SU-DHL-6 (cell line): ENCODE results near the gene GPR22.

Experiments used
- H2AFZ ChIP-seq: fragments of 200-600 bp; sonication (generic); 2 replicates; pipeline ENCODE4 v1.6.1; 2014; ENCODE audit warnings: low read depth, mild to moderate bottlenecking, moderate library complexity, mixed read lengths, antibody characterized with exemption, low read length; ENCODE audit not compliant: severe bottlenecking
- H3F3A ChIP-seq: fragments of 200-600 bp; shearing (Covaris generic); 2 replicates; pipeline ENCODE4 v1.6.0; 2016; ENCODE audit warnings: antibody characterized with exemption, mild to moderate bottlenecking; ENCODE audit not compliant: insufficient read depth
- H3K27ac ChIP-seq: fragments of 200-600 bp; sonication (generic); 2 replicates; pipeline ENCODE4 v1.5.1; 2016; ENCODE audit warnings: low read depth, mild to moderate bottlenecking, low read length, moderate library complexity, mixed read lengths
- H3K27me3 ChIP-seq: fragments of 200-600 bp; sonication (generic), shearing (Covaris generic); 2 replicates; pipeline ENCODE4 v1.6.0; 2014; ENCODE audit warnings: mild to moderate bottlenecking, low read length
- H3K36me3 ChIP-seq: fragments of 200-600 bp; sonication (generic); 2 replicates; pipeline ENCODE4 v1.6.1; 2014; ENCODE audit warnings: mild to moderate bottlenecking, low read length, mixed read lengths
- H3K4me2 ChIP-seq: fragments of 300-600, 200-600 bp; shearing (Covaris generic), sonication (generic); 2 replicates; pipeline ENCODE4 v1.6.0; 2014; ENCODE audit warnings: low read length, low read depth, mild to moderate bottlenecking; ENCODE audit not compliant: poor library complexity, severe bottlenecking
- H3K4me3 ChIP-seq: fragments of 200-600 bp; sonication (generic); 2 replicates; pipeline ENCODE4 v1.5.1; 2014; ENCODE audit warnings: antibody characterized with exemption, low read length, mild to moderate bottlenecking, mixed read lengths; ENCODE audit not compliant: insufficient read depth, poor library complexity, severe bottlenecking
- H3K79me2 ChIP-seq: fragments of 200-600 bp; sonication (generic); 2 replicates; pipeline ENCODE4 v1.6.1; 2014; ENCODE audit warnings: mild to moderate bottlenecking, low read length, moderate library complexity; ENCODE audit not compliant: insufficient read depth
- H3K9ac ChIP-seq: fragments of 200-600 bp; sonication (generic); 2 replicates; pipeline ENCODE4 v1.7.0; 2014; ENCODE audit warnings: mild to moderate bottlenecking, low read length
- H3K9me2 ChIP-seq: fragments of 200-600 bp; sonication (generic); replicated peaks from 2 replicates; pipeline ENCODE4 v1.6.1; 2014; ENCODE audit warnings: low read length; ENCODE audit not compliant: insufficient read depth
- H3K9me3 ChIP-seq: fragments of 200-600 bp; sonication (generic); 2 replicates; pipeline ENCODE4 v1.6.1; 2014; ENCODE audit warnings: low read length, mixed read lengths; ENCODE audit not compliant: insufficient read depth
- H4K20me1 ChIP-seq: fragments of 200-600 bp; sonication (generic); 2 replicates; pipeline ENCODE4 v1.6.1; 2014; ENCODE audit warnings: low read depth, mild to moderate bottlenecking, antibody characterized with exemption, low read length, moderate library complexity, mixed read lengths
- CTCF ChIP-seq: fragments of 200-600 bp; sonication (generic); IDR thresholded peaks from one replicate; pipeline ENCODE4 v1.5.1; 2017; ENCODE audit warnings: antibody characterized with exemption, mild to moderate bottlenecking, low read length, moderate library complexity; ENCODE audit not compliant: insufficient read depth, poor library complexity, severe bottlenecking
- EZH2phosphoT487 ChIP-seq: fragments of 200-600 bp; sonication (generic), shearing (Covaris generic); conservative IDR thresholded peaks from 2 replicates; pipeline ENCODE4 v1.6.1; 2018; ENCODE audit warnings: mild to moderate bottlenecking, antibody characterized with exemption, low read length, moderate library complexity, mixed read lengths

Gene GPR22

GRCh38 chr7:107469929-107470328 is at the start of gene GPR22:
GPR22 (plus strand) TSS chr7:107470057; CDS start chr7:107474061, 4,004 bp downstream.
- H3K4me3 ChIP-seq, result no peak within 1 kb of the TSS
- no peak within 1 kb of the TSS for H3K27ac ChIP-seq
- TF ChIP-seq CTCF (no peak), EZH2phosphoT487 (no peak)
- no peak within 1 kb of the TSS for H3K4me2 ChIP-seq
- 0 out of 2 replicates have a peak, but pooled peaks cover 3% of the 10 kb centered on the region for H4K20me1 ChIP-seq
- H3K79me2 ChIP-seq, result no peaks in the 10 kb centered on the region
- H3K36me3 ChIP-seq, result no peaks in the 10 kb centered on the region
- no peaks in the 10 kb centered on the region for H3K9me2 ChIP-seq
- H3K27me3 ChIP-seq, result no peaks in the 10 kb centered on the region
- H3K9ac ChIP-seq, result no peak within 1 kb of the TSS
- H2AFZ ChIP-seq, result no peak within 1 kb of the TSS
- H3K9me3 ChIP-seq, result no peaks in the 10 kb centered on the region
- no peaks in the 10 kb centered on the region for H3F3A ChIP-seq

GRCh38 chr7:107427462-107427861 is 42.4 kb upstream of the GPR22 start:
- Histone ChIP-seq H3K9me3 (peaks cover 11% of the 10 kb centered on the region; the same call in 1 of the 2 replicates), H3K79me2 (no peaks in the 10 kb centered on the region), H3K27ac (no peak overlapping the region), H3K4me2 (no peak overlapping the region), H3F3A (no peaks in the 10 kb centered on the region), H3K4me3 (no peak overlapping the region), H2AFZ (no peak overlapping the region), H3K9ac (no peak overlapping the region), H4K20me1 (no peaks in the 10 kb centered on the region), H3K9me2 (no peaks in the 10 kb centered on the region), H3K27me3 (no peaks in the 10 kb centered on the region), H3K36me3 (peaks cover 11% of the 10 kb centered on the region; the same call in 1 of the 2 replicates)
- TF ChIP-seq CTCF (no peak), EZH2phosphoT487 (no peak)

- Histone ChIP-seq H3K9me3 (peaks cover 11% of the 10 kb centered on the region; the same call in 1 of the 2 replicates), H4K20me1 (no peaks in the 10 kb centered on the region), H3K4me3 (no peak overlapping the region), H3K36me3 (peaks cover 11% of the 10 kb centered on the region; the same call in 1 of the 2 replicates), H3K4me2 (no peak overlapping the region), H2AFZ (no peak overlapping the region), H3K27ac (no peak overlapping the region), H3K9me2 (no peaks in the 10 kb centered on the region), H3F3A (no peaks in the 10 kb centered on the region), H3K79me2 (no peaks in the 10 kb centered on the region), H3K27me3 (no peaks in the 10 kb centered on the region), H3K9ac (no peak overlapping the region)
- no peak for TF ChIP-seq EZH2phosphoT487
- TF ChIP-seq CTCF, result no peak
Measured at GRCh38 chr7:107428642-107429041, 41.2 kb upstream of the GPR22 start.
